ENCODE measurements around the gene PHOX2A. TPM values are rescaled to one million over a fixed set of nuclear protein-coding genes. Genes with fewer than 3 reads are reported as not detected.

Gene PHOX2A
- total RNA-seq, 1 experiment from 2014 or later, result not detected

- Histone ChIP-seq H3K36me3 (ENCODE audit: low read depth, low read length) (no peaks in the 10 kb centered on the region), H2AFZ (ENCODE audit: low read length) (no peak overlapping the region), H3F3A (ENCODE audit: low read length, unreplicated experiment) (no peaks in the 10 kb centered on the region), H3K27ac (ENCODE audit: low read length) (no peak overlapping the region), H3K4me3 (ENCODE audit: low read length) (no peak overlapping the region), H4K20me1 (ENCODE audit: low read length) (no peaks in the 10 kb centered on the region), H3K9ac (ENCODE audit: low read length) (no peak overlapping the region), H3K79me2 (ENCODE audit: low read length) (no peaks in the 10 kb centered on the region), H3K9me2 (replicated peaks; ENCODE audit: low read length) (no peaks in the 10 kb centered on the region), H3K9me3 (ENCODE audit: low read length) (no peaks in the 10 kb centered on the region), H3K27me3 (ENCODE audit: low read length) (peaks cover 38% of the 10 kb centered on the region), H3K4me2 (ENCODE audit: low read length) (no peak overlapping the region), H3K4me1 (ENCODE audit: insufficient read depth, low read length) (no peaks in the 10 kb centered on the region)
- ATAC-seq, result no peak
- POLR2A ChIA-PET (ENCODE audit: unreplicated experiment), result no interaction called here
- no peak for TF ChIP-seq EZH2 (IDR thresholded peaks at IDR 0.05; ENCODE audit: low read length, unreplicated experiment)
- no peak for TF ChIP-seq CTCF (conservative IDR thresholded peaks at IDR 0.05; ENCODE audit: low read depth, low read length)
- no peak for TF ChIP-seq EZH2phosphoT487 (IDR thresholded peaks at IDR 0.05; ENCODE audit: borderline replicate concordance, low read length)
- CTCF ChIA-PET, result no interaction called here
- intact Hi-C loops (cut with micrococcal nuclease), result no loop called here
- BruUV-seq (replicated peaks), result no TSS peak
- no peak for DNase-seq
Observed at GRCh38 chr11:72249961-72250360, 6.0 kb upstream of the PHOX2A start.

DNA sequence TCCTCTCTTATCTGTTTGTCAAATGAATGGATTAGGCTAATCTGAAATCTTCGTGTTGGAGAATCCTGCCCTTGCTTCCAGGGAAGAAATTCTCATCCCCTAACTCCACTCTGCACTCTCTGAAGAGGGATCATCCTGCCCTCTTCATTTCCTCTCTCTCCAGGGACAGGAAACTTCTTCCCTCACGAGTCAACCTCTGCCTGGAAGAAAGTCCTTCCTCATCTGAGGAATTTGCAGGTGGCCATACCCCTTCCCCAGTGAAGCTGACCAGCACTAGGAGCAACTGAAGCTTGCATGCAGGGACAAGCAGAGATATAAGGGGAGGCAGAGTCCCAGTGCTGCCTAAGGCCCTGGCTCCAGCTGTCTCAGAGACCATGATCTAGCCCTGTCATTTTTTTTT, 3.6 kb upstream of the PHOX2A start:
- intact Hi-C loops (cut with micrococcal nuclease), result no loop called here
- BruUV-seq (replicated peaks), result no TSS peak
- TF ChIP-seq EZH2phosphoT487 (IDR thresholded peaks at IDR 0.05; ENCODE audit: borderline replicate concordance, low read length) (no peak), CTCF (conservative IDR thresholded peaks at IDR 0.05; ENCODE audit: low read depth, low read length) (no peak)

DNA sequence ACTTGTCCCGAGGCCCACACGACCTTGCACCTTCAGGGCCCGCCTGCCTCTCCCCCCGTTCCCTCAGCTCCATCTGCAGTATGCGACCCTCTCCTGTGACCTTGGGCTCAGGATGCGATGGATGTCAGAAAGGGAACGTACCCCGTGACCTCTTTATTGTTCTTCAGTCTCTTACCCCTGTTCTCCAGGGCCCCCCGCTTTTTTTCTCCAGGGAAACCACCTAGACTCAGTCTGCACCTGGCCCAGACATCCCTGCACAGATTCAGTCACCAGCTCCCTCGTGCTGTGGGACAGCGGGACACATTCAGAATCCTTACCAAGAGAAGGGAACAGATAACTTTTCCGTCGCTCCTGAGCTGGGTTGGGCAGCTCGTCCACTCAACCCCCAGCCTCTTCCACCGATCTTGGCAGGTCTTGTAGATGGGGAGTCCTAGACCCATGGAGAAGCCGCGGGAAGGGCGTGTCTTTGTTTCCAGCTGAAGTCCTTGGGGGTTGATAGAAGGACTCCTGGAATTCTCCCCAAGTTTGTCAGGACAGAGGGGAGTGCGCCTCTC, 1.4 kb upstream of the PHOX2A start:
- Histone ChIP-seq H3K4me2 (ENCODE audit: low read length) (no peak overlapping the region), H2AFZ (ENCODE audit: low read length) (no peak overlapping the region), H3K36me3 (ENCODE audit: low read depth, low read length) (no peaks in the 10 kb centered on the region), H3K27me3 (ENCODE audit: low read length) (peaks cover 19% of the 10 kb centered on the region), H3K4me1 (ENCODE audit: insufficient read depth, low read length) (no peaks in the 10 kb centered on the region), H3K27ac (ENCODE audit: low read length) (no peak overlapping the region), H3K4me3 (ENCODE audit: low read length) (no peak overlapping the region), H3K79me2 (ENCODE audit: low read length) (no peaks in the 10 kb centered on the region), H3K9me3 (ENCODE audit: low read length) (no peaks in the 10 kb centered on the region), H4K20me1 (ENCODE audit: low read length) (no peaks in the 10 kb centered on the region), H3K9ac (ENCODE audit: low read length) (no peak overlapping the region), H3F3A (ENCODE audit: low read length, unreplicated experiment) (no peaks in the 10 kb centered on the region), H3K9me2 (replicated peaks; ENCODE audit: low read length) (no peaks in the 10 kb centered on the region)
- ATAC-seq (no peak), DNase-seq (no peak)
- no TSS peak for BruUV-seq (replicated peaks)
- CTCF ChIA-PET, result no interaction called here
- POLR2A ChIA-PET (ENCODE audit: unreplicated experiment), result no interaction called here
- intact Hi-C loops (cut with micrococcal nuclease), result no loop called here
- TF ChIP-seq CTCF (conservative IDR thresholded peaks at IDR 0.05; ENCODE audit: low read depth, low read length) (no peak), EZH2 (IDR thresholded peaks at IDR 0.05; ENCODE audit: low read length, unreplicated experiment) (no peak), EZH2phosphoT487 (IDR thresholded peaks at IDR 0.05; ENCODE audit: borderline replicate concordance, low read length) (no peak)

More for the DNA sequence above, 3.6 kb upstream of the PHOX2A start:
- no peak overlapping the region for H2AFZ ChIP-seq (ENCODE audit: low read length)
- H3K9me3 ChIP-seq (ENCODE audit: low read length), result no peaks in the 10 kb centered on the region
- H3K27ac ChIP-seq (ENCODE audit: low read length), result no peak overlapping the region
- no peaks in the 10 kb centered on the region for H3F3A ChIP-seq (ENCODE audit: low read length, unreplicated experiment)
- H4K20me1 ChIP-seq (ENCODE audit: low read length), result no peaks in the 10 kb centered on the region
- no peak overlapping the region for H3K4me3 ChIP-seq (ENCODE audit: low read length)
- DNase-seq (no peak), ATAC-seq (no peak)
- H3K36me3 ChIP-seq (ENCODE audit: low read depth, low read length), result no peaks in the 10 kb centered on the region
- H3K9me2 ChIP-seq (replicated peaks; ENCODE audit: low read length), result no peaks in the 10 kb centered on the region
- no peaks in the 10 kb centered on the region for H3K79me2 ChIP-seq (ENCODE audit: low read length)
- H3K27me3 ChIP-seq (ENCODE audit: low read length), result peaks cover 24% of the 10 kb centered on the region; the same call in 1 of the 2 replicates
- no peaks in the 10 kb centered on the region for H3K4me1 ChIP-seq (ENCODE audit: insufficient read depth, low read length)
- ChIA-PET POLR2A (ENCODE audit: unreplicated experiment) (no interaction called here), CTCF (no interaction called here)
- no peak overlapping the region for H3K9ac ChIP-seq (ENCODE audit: low read length)
- no peak overlapping the region for H3K4me2 ChIP-seq (ENCODE audit: low read length)
